SU-DHL-6 (cell line): ENCODE measurements around the gene PLCB2.

Source experiments
- CTCF ChIP-seq: fragments of 200-600 bp; sonication (generic); IDR thresholded peaks from one replicate; pipeline ENCODE4 v1.5.1; 2017; ENCODE audit warnings: antibody characterized with exemption, mild to moderate bottlenecking, low read length, moderate library complexity; ENCODE audit not compliant: insufficient read depth, poor library complexity, severe bottlenecking
- EZH2phosphoT487 ChIP-seq: fragments of 200-600 bp; sonication (generic), shearing (Covaris generic); conservative IDR thresholded peaks from 2 replicates; pipeline ENCODE4 v1.6.1; 2018; ENCODE audit warnings: mild to moderate bottlenecking, antibody characterized with exemption, low read length, moderate library complexity, mixed read lengths

DNA sequence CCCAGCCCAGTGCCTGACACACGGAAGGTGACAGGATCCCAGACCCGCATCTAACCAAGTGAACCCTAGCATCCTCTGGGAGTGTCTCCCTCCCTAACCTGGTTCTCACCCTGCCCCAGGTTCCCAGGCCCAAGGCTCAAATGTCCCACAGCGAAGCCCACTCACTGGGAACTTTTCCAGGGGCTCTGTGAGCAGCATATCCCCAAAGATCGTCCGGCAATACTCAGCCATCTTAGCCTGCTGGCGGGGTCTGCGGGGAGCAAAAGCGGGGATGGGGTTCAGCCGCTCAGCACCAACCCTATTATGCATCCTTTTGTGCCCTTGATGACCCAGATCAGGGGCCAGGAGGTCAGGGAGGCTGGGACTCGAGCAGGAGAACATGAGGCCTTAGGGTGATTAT lies 10.4 kb downstream of the PLCB2 start:
- TF ChIP-seq CTCF (no peak), EZH2phosphoT487 (no peak)
